Dermis blood vessel endothelial cell (primary cell): ENCODE results near the gene ARL4A. TPM values are rescaled to one million over a fixed set of nuclear protein-coding genes. Genes with fewer than 3 reads are reported as not detected.

Experiments
- DNase-seq: peaks from one replicate; pipeline ENCODE4 v3.0.0; 2010
- total RNA-seq: library from RNA; depleted of rRNA; stranded (reverse); fragments of >200 nt; gene quantifications from 2 replicates; pipeline ENCODE4 v1.2.3, GENCODE V29; 2014

ARL4A gene
- total RNA-seq, 1 donor from 2014 or later, result 334 TPM

- DNase-seq, result peak; percentile 78
Measured at GRCh38 chr7:12727455-12728191, 40.2 kb downstream of the ARL4A start.

GRCh38 chr7:12728192-12728538, 40.7 kb downstream of the ARL4A start:
- DNase-seq, result peak; percentile 97

GRCh38 chr7:12729112-12729511, 41.7 kb downstream of the ARL4A start:
- peak; percentile 94 for DNase-seq

- peak; percentile 33 for DNase-seq
Measured at GRCh38 chr7:12730523-12730922, 43.1 kb downstream of the ARL4A start.

- peak; percentile 72 for DNase-seq
Measured at GRCh38 chr7:12731214-12731656, 43.8 kb downstream of the ARL4A start.

GRCh38 chr7:12731775-12732174, 44.3 kb downstream of the ARL4A start:
- DNase-seq, result no peak

- no peak for DNase-seq
Measured at GRCh38 chr7:12732428-12732827, 45.0 kb downstream of the ARL4A start.

GRCh38 chr7:12735923-12736322, 48.5 kb downstream of the ARL4A start:
- DNase-seq, result no peak

- no peak for DNase-seq
Measured at GRCh38 chr7:12737373-12737772, 49.9 kb downstream of the ARL4A start.

- DNase-seq, result no peak
Measured at GRCh38 chr7:12737836-12738235, 50.4 kb downstream of the ARL4A start.

GRCh38 chr7:12738665-12739064, 51.2 kb downstream of the ARL4A start:
- DNase-seq, result no peak

Other genes with a start within 250 kb of the ARL4A start
- 0.17 and 2.6 TPM in 2 replicates for gene SCIN, start 116.9 kb upstream of the ARL4A start, total RNA-seq